ENCODE data around the gene TGFBR3.

TGFBR3 gene

DNA sequence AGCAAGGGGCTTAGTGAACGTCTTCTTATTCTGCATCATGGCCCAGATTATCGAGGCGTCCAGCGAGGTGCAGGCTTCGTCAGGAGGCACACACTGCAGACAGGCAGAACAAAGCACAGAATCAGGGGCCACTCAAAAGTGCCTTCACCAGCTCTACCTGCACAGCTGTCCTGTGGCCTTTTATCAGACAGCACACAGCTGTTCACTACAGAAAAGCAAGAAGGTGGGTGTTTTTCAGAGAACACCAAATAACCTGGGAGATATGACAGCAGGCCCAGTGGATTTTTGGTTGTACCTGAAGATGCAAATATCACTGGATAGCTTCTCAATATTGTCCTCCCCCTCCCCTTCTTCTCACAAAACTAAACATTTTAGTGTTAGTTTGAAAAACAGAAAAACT lies 177.3 kb downstream of the TGFBR3 start:
- DNase-seq (ENCODE audit: low read depth), result no peak
- H3K4me3 ChIP-seq (ENCODE audit: control insufficient read depth, low read depth, low read length), result no peak overlapping the region
- TF ChIP-seq, protein P1, sequence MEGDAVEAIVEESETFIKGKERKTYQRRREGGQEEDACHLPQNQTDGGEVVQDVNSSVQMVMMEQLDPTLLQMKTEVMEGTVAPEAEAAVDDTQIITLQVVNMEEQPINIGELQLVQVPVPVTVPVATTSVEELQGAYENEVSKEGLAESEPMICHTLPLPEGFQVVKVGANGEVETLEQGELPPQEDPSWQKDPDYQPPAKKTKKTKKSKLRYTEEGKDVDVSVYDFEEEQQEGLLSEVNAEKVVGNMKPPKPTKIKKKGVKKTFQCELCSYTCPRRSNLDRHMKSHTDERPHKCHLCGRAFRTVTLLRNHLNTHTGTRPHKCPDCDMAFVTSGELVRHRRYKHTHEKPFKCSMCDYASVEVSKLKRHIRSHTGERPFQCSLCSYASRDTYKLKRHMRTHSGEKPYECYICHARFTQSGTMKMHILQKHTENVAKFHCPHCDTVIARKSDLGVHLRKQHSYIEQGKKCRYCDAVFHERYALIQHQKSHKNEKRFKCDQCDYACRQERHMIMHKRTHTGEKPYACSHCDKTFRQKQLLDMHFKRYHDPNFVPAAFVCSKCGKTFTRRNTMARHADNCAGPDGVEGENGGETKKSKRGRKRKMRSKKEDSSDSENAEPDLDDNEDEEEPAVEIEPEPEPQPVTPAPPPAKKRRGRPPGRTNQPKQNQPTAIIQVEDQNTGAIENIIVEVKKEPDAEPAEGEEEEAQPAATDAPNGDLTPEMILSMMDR (conservative IDR thresholded peaks at IDR 0.05; ENCODE audit: control insufficient read depth, insufficient read depth, low read depth, low read length), result no peak

DNA sequence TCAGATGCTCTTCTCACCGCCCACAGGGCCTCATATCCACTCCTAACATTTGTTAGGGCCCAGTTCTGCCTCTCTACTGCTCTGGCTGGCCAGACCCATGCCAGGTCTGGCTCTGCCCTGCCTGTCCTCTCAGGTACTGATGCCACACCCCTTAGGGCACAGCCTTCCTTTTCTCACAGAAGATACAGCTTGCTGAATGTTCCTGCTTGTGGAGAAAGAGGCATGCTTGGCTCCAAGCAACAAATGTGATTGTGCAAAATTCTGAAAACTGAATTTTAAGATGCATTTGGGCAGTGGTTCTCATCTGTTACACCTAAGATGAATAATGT lies 178.1 kb downstream of the TGFBR3 start:
- DNase-seq (ENCODE audit: low read depth), result no peak
- H3K4me3 ChIP-seq (ENCODE audit: control insufficient read depth, low read depth, low read length), result no peak overlapping the region
- TF ChIP-seq, protein P1 (conservative IDR thresholded peaks at IDR 0.05; ENCODE audit: control insufficient read depth, insufficient read depth, low read depth, low read length), result no peak

DNA sequence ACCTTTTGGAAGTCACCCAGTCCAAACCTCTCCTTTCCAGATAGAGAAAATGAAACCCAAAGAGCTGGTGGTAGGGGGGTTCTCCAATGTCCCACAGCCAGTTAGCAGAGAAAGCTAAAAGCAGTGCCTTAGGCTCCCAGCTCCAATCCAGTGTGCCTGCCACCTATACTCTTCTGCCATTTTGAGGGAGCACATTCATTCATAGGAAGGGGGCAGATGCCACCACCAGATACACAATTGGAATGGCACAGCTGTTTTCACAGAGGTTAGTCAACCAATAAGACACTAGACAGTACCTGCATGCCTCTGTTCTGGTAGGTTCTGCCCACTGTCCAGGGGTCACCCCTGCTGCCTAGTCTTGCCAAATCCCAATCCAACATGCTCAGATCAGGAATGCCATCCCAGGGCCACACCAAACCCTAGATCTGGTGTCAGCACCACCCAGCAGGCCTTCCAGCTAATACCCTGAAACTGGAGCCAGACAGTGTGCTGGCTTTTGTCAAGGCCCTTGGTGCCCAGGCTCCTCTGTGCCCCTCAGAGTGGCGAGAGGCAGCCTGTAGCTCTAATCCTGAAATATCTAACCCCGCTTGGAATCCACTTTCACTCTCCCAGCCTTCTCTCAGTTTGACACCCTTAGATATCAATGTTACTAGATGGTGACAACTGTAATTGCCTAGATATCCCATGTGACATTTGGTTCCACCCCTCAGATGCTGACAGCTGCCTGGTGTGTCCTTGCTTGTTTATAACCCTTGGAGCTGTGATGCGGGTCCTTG lies 178.6 kb downstream of the TGFBR3 start:
- H3K4me3 ChIP-seq (ENCODE audit: control insufficient read depth, low read depth, low read length), result no peak overlapping the region
- TF ChIP-seq, protein P1 (conservative IDR thresholded peaks at IDR 0.05; ENCODE audit: control insufficient read depth, insufficient read depth, low read depth, low read length), result no peak
- DNase-seq (ENCODE audit: low read depth), result no peak

DNA sequence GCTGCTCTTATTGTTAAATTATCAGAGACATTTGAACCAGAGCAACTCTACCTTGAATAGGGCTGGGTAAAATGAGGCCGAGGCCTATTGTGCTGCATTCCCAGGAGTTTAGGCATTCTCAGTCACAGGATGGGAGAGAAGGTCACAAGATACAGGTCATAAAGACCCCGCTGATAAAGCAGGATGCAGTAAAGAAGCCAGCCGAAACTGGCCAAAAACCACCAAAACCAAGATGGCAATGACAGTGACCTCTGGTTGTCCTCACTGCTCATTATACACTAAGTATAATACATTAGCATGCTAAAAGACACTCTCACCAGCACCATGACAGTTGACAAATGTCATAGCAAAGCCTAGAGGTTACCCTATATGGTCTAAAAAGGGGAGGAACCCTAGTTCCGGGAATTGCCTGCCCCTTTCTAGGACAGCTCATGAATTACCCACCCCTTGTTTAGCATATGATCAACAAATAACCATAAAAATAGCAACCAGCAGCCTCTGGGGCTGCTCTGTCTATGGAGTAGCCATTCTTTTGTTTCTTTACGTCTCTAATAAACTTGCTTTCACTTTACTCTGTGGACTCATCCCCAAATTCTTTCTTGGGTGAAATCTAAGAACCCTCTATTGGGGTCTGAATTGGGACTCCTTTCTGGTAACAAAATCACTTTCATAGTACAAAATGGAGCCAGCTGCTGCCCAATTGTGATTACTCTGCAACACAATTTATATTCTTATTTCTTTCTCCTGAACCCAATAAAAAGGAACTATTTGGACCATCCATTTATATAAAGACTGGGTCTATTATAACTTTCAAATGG lies 179.6 kb downstream of the TGFBR3 start:
- TF ChIP-seq, protein P1 (conservative IDR thresholded peaks at IDR 0.05; ENCODE audit: control insufficient read depth, insufficient read depth, low read depth, low read length), result no peak
- DNase-seq (ENCODE audit: low read depth), result no peak
- no peak overlapping the region for H3K4me3 ChIP-seq (ENCODE audit: control insufficient read depth, low read depth, low read length)

DNA sequence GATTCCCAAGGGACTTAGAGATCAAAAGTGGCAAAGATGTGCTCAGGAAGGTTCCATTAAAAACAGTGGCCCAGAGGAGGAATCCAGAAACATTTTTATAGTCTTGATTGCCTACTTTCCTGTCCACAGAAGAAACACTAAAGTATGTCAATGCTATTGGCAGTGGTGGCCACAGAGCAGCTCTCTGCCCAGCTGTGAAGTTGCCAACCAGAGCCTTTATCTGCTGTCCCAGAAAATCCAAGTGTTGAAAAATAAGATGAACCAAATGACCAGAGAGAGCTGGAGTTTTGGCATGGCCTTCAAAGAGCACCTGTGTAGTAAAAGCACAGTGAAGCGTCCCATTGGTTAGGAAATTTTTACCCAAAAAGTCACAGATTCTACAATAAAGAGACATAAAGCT lies 181.2 kb downstream of the TGFBR3 start:
- DNase-seq (ENCODE audit: low read depth), result no peak
- H3K4me3 ChIP-seq (ENCODE audit: control insufficient read depth, low read depth, low read length), result no peak overlapping the region
- TF ChIP-seq, protein P1 (conservative IDR thresholded peaks at IDR 0.05; ENCODE audit: control insufficient read depth, insufficient read depth, low read depth, low read length), result no peak

DNA sequence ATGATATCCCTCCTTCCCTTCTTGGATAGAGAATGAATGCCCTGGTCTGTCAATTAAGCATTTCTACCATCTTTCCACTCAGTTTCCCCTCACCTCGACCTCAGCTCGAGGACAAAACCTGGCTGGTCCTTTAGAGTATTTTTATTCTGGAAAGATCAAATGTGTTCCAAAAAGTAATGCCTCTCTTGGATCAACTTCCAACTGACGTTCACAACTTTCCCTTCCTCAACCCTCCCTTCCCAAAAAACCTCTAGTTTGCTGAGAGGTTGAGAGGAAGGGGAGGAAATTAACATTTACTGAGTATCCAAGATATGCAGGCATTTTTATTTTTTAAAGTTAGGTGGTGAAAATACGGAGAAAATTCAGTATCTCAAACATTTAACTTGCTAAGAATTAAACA lies 182.9 kb downstream of the TGFBR3 start:
- TF ChIP-seq, protein P1 (conservative IDR thresholded peaks at IDR 0.05; ENCODE audit: control insufficient read depth, insufficient read depth, low read depth, low read length), result no peak
- no peak for DNase-seq (ENCODE audit: low read depth)
- no peak overlapping the region for H3K4me3 ChIP-seq (ENCODE audit: control insufficient read depth, low read depth, low read length)
